ENCODE measurements around the gene PCDH9.

The PCDH9 gene

GRCh38 chr13:67023130-67023876, 206.8 kb downstream of the PCDH9 start:
- Histone ChIP-seq H3K9me2 (replicated peaks; ENCODE audit: insufficient read depth, low read length) (no peaks in the 10 kb centered on the region), H3K27ac (ENCODE audit: low read depth, low read length) (no peak overlapping the region), H3F3A (ENCODE audit: insufficient read depth) (0 out of 2 replicates have a peak, but pooled peaks cover 4% of the 10 kb centered on the region), H3K36me3 (ENCODE audit: low read length) (no peaks in the 10 kb centered on the region), H3K9ac (ENCODE audit: low read length) (no peak overlapping the region), H3K9me3 (ENCODE audit: insufficient read depth, low read length) (no peaks in the 10 kb centered on the region), H3K27me3 (ENCODE audit: low read length) (no peaks in the 10 kb centered on the region), H3K4me3 (ENCODE audit: insufficient read depth, low read length, poor library complexity, severe bottlenecking) (no peak overlapping the region), H2AFZ (ENCODE audit: low read depth, low read length, severe bottlenecking) (peak overlapping the region; percentile 39), H3K79me2 (ENCODE audit: insufficient read depth, low read length) (no peaks in the 10 kb centered on the region), H3K4me2 (ENCODE audit: low read depth, low read length, poor library complexity, severe bottlenecking) (no peak overlapping the region), H4K20me1 (ENCODE audit: low read depth, low read length) (no peaks in the 10 kb centered on the region)
- TF ChIP-seq CTCF (IDR thresholded peaks at IDR 0.05; ENCODE audit: insufficient read depth, low read length, poor library complexity, severe bottlenecking) (no peak), EZH2phosphoT487 (conservative IDR thresholded peaks at IDR 0.05; ENCODE audit: low read length) (no peak)

GRCh38 chr13:67018775-67019174, 211.4 kb downstream of the PCDH9 start:
- Histone ChIP-seq H3K9me3 (ENCODE audit: insufficient read depth, low read length) (no peaks in the 10 kb centered on the region), H3F3A (ENCODE audit: insufficient read depth) (0 out of 2 replicates have a peak, but pooled peaks cover 4% of the 10 kb centered on the region), H3K36me3 (ENCODE audit: low read length) (no peaks in the 10 kb centered on the region), H4K20me1 (ENCODE audit: low read depth, low read length) (no peaks in the 10 kb centered on the region), H3K9me2 (replicated peaks; ENCODE audit: insufficient read depth, low read length) (no peaks in the 10 kb centered on the region), H3K4me3 (ENCODE audit: insufficient read depth, low read length, poor library complexity, severe bottlenecking) (no peak overlapping the region), H3K4me2 (ENCODE audit: low read depth, low read length, poor library complexity, severe bottlenecking) (no peak overlapping the region), H2AFZ (ENCODE audit: low read depth, low read length, severe bottlenecking) (no peak overlapping the region), H3K27me3 (ENCODE audit: low read length) (no peaks in the 10 kb centered on the region), H3K79me2 (ENCODE audit: insufficient read depth, low read length) (no peaks in the 10 kb centered on the region), H3K27ac (ENCODE audit: low read depth, low read length) (no peak overlapping the region), H3K9ac (ENCODE audit: low read length) (no peak overlapping the region)
- TF ChIP-seq CTCF (IDR thresholded peaks at IDR 0.05; ENCODE audit: insufficient read depth, low read length, poor library complexity, severe bottlenecking) (no peak), EZH2phosphoT487 (conservative IDR thresholded peaks at IDR 0.05; ENCODE audit: low read length) (no peak)

- no peaks in the 10 kb centered on the region for H4K20me1 ChIP-seq (ENCODE audit: low read depth, low read length)
- H3K79me2 ChIP-seq (ENCODE audit: insufficient read depth, low read length) = no peaks in the 10 kb centered on the region
- no peak overlapping the region for H3K4me3 ChIP-seq (ENCODE audit: insufficient read depth, low read length, poor library complexity, severe bottlenecking)
- H3K9me2 ChIP-seq (replicated peaks; ENCODE audit: insufficient read depth, low read length) = no peaks in the 10 kb centered on the region
- H3K36me3 ChIP-seq (ENCODE audit: low read length) = no peaks in the 10 kb centered on the region
- no peak overlapping the region for H2AFZ ChIP-seq (ENCODE audit: low read depth, low read length, severe bottlenecking)
- no peaks in the 10 kb centered on the region for H3K27me3 ChIP-seq (ENCODE audit: low read length)
- no peak overlapping the region for H3K4me2 ChIP-seq (ENCODE audit: low read depth, low read length, poor library complexity, severe bottlenecking)
- H3K27ac ChIP-seq (ENCODE audit: low read depth, low read length) = no peak overlapping the region
- no peak for TF ChIP-seq EZH2phosphoT487 (conservative IDR thresholded peaks at IDR 0.05; ENCODE audit: low read length)
- TF ChIP-seq CTCF (IDR thresholded peaks at IDR 0.05; ENCODE audit: insufficient read depth, low read length, poor library complexity, severe bottlenecking) = no peak
- no peak overlapping the region for H3K9ac ChIP-seq (ENCODE audit: low read length)
- peaks cover 5% of the 10 kb centered on the region; the same call in 1 of the 2 replicates for H3K9me3 ChIP-seq (ENCODE audit: insufficient read depth, low read length)
- H3F3A ChIP-seq (ENCODE audit: insufficient read depth) = 0 out of 2 replicates have a peak, but pooled peaks cover 4% of the 10 kb centered on the region
Measured at GRCh38 chr13:67017276-67017675, 212.9 kb downstream of the PCDH9 start.

Measured in SU-DHL-6 (cell line).